PC-9 (cell line): ENCODE results near the gene DNAI2. TPM values are rescaled to one million over a fixed set of nuclear protein-coding genes. Genes with fewer than 3 reads are reported as not detected.

ENCODE experiments used
- BruUV-seq: library from RNA; stranded (reverse); fragments of 400-500 nt; replicated peaks from 2 replicates; lab custom pipeline; 2021; lab: Mats Ljungman, UMichigan
- CTCF ChIA-PET: fragments of 300-600 bp; sonication (Branson Sonifier 250); formaldehyde crosslinking; loops from one replicate; lab custom pipeline; 2022; ENCODE audit warnings: antibody characterized with exemption; lab: Charles Lee
- POLR2A ChIA-PET: fragments of 300-600 bp; sonication (Branson Sonifier 250); formaldehyde crosslinking; loops from one replicate; lab custom pipeline; 2022; ENCODE audit warnings: antibody characterized with exemption; ENCODE audit not compliant: unreplicated experiment; lab: Charles Lee
- DNase-seq, 2 experiments: peaks; one replicate each; pipeline versions ENCODE4 v3.0.0 to v3.0.0-alpha.2; 2015 to 2022; ENCODE audit warnings: mixed read lengths in 1 of 2
- H2AFZ ChIP-seq: fragments of 200-600 bp; sonication (generic); 2 replicates; pipeline ENCODE4 v1.8.1; 2017; ENCODE audit warnings: antibody characterized with exemption
- H3F3A ChIP-seq: fragments of 200-600 bp; sonication (generic); 2 replicates; pipeline ENCODE4 v1.8.1; 2017; ENCODE audit warnings: antibody characterized with exemption, mild to moderate bottlenecking, low read depth; ENCODE audit not compliant: insufficient read depth
- H3K27ac ChIP-seq: fragments of 200-600 bp; sonication (generic); 2 replicates; pipeline ENCODE4 v1.6.1; 2016; ENCODE audit warnings: mixed run types
- H3K27me3 ChIP-seq: fragments of 200-600 bp; sonication (generic); 2 replicates; pipeline ENCODE4 v1.6.1; 2016; ENCODE audit warnings: low read depth, mixed run types; ENCODE audit not compliant: insufficient read depth
- H3K36me3 ChIP-seq: fragments of 200-600 bp; sonication (generic); 2 replicates; pipeline ENCODE4 v1.6.1; 2016; ENCODE audit warnings: low read depth, mixed run types
- H3K4me1 ChIP-seq: fragments of 200-600 bp; sonication (generic); replicated peaks from 2 replicates; pipeline ENCODE4 v1.6.1; 2016; ENCODE audit warnings: mixed run types; ENCODE audit not compliant: insufficient read depth
- H3K4me2 ChIP-seq: fragments of 200-600 bp; sonication (generic); 2 replicates; pipeline ENCODE4 v1.6.1; 2017; ENCODE audit warnings: mixed run types
- H3K4me3 ChIP-seq: fragments of 200-600 bp; sonication (generic); 2 replicates; pipeline ENCODE4 v1.6.1; 2016; ENCODE audit warnings: mixed run types
- H3K79me2 ChIP-seq: fragments of 200-600 bp; sonication (generic); 2 replicates; pipeline ENCODE4 v1.6.1; 2017; ENCODE audit warnings: low read depth, mixed run types
- H3K9me2 ChIP-seq: fragments of 200-600 bp; sonication (generic); 2 replicates; pipeline ENCODE4 v1.8.1; 2017; ENCODE audit warnings: mild to moderate bottlenecking; ENCODE audit not compliant: insufficient read depth
- H3K9me3 ChIP-seq: fragments of 200-600 bp; sonication (generic); 2 replicates; pipeline ENCODE4 v1.8.1; 2016; ENCODE audit warnings: low read depth; ENCODE audit not compliant: insufficient read depth
- H4K20me1 ChIP-seq: fragments of 200-600 bp; sonication (generic); 2 replicates; pipeline ENCODE4 v1.8.1; 2017; ENCODE audit not compliant: insufficient read depth
- CTCF ChIP-seq: fragments of 200-600 bp; sonication (generic); conservative IDR thresholded peaks from 2 replicates; pipeline ENCODE4 v1.6.1; 2017; ENCODE audit warnings: mixed run types, antibody characterized with exemption, mild to moderate bottlenecking, moderate library complexity
- EZH2 ChIP-seq: fragments of 200-600 bp; sonication (generic); IDR thresholded peaks from 2 replicates; pipeline ENCODE4 v1.8.0; 2017; ENCODE audit warnings: antibody characterized with exemption, low read depth
- intact Hi-C: fragments of 100-400 bp; cut with micrococcal nuclease; formaldehyde crosslinking; loops from one replicate; pipeline ENCODE4 v1.10.0; 2022; ENCODE audit not compliant: unreplicated experiment
- total RNA-seq: library from RNA; stranded (reverse); gene quantifications from 2 replicates; pipeline ENCODE4 v1.2.3, GENCODE V29; 2021

The DNAI2 gene
- total RNA-seq, 1 experiment from 2014 or later: not detected

GRCh38 chr17:74283371-74283673, 9.3 kb downstream of the DNAI2 start:
- intact Hi-C loops: loop anchor here (5.0 kb wide), 1 partner anchor 71 kb away; the partner anchor contains the start of gene TTYH2
- Histone ChIP-seq H2AFZ (no peak overlapping the region), H3K36me3 (no peaks in the 10 kb centered on the region), H3K27ac (no peak overlapping the region), H4K20me1 (no peaks in the 10 kb centered on the region), H3K9me2 (no peaks in the 10 kb centered on the region), H3K4me1 (no peaks in the 10 kb centered on the region; the same call in 1 of the 2 replicates), H3K9me3 (no peaks in the 10 kb centered on the region), H3F3A (no peaks in the 10 kb centered on the region), H3K79me2 (no peaks in the 10 kb centered on the region), H3K4me3 (no peak overlapping the region), H3K4me2 (no peak overlapping the region), H3K27me3 (peaks cover 43% of the 10 kb centered on the region)
- ChIA-PET CTCF (interaction anchor here (0.6 kb wide), 1 partner anchor 160 kb away, joined by 13 read pairs; no protein-coding TSS in a partner anchor), POLR2A (no interaction called here)
- TF ChIP-seq EZH2 (no peak), CTCF (no peak)
- no TSS peak for BruUV-seq
- no peak for DNase-seq

- Histone ChIP-seq H3K27ac (no peak overlapping the region), H3K9me2 (no peaks in the 10 kb centered on the region), H3K4me3 (no peak overlapping the region), H3K9me3 (no peaks in the 10 kb centered on the region), H3K4me1 (no peaks in the 10 kb centered on the region; the same call in 1 of the 2 replicates), H3K4me2 (no peak overlapping the region), H4K20me1 (no peaks in the 10 kb centered on the region), H3K79me2 (no peaks in the 10 kb centered on the region), H3K27me3 (peaks cover 55% of the 10 kb centered on the region), H2AFZ (no peak overlapping the region), H3F3A (no peaks in the 10 kb centered on the region), H3K36me3 (no peaks in the 10 kb centered on the region)
- ChIA-PET CTCF (no interaction called here), POLR2A (no interaction called here)
- no TSS peak for BruUV-seq
- DNase-seq: no peak
- intact Hi-C loops: no loop called here
- TF ChIP-seq EZH2 (no peak), CTCF (no peak)
These were observed 13.1 kb downstream of the DNAI2 start for GRCh38 chr17:74287031-74287602.

GRCh38 chr17:74288785-74289184, 14.8 kb downstream of the DNAI2 start:
- Histone ChIP-seq H3K4me1 (no peaks in the 10 kb centered on the region), H4K20me1 (no peaks in the 10 kb centered on the region), H3F3A (no peaks in the 10 kb centered on the region), H3K9me2 (no peaks in the 10 kb centered on the region), H3K4me3 (no peak overlapping the region), H3K27ac (no peak overlapping the region), H3K36me3 (no peaks in the 10 kb centered on the region), H2AFZ (no peak overlapping the region), H3K27me3 (peaks cover 59% of the 10 kb centered on the region), H3K9me3 (no peaks in the 10 kb centered on the region), H3K4me2 (no peak overlapping the region), H3K79me2 (no peaks in the 10 kb centered on the region)
- no TSS peak for BruUV-seq
- intact Hi-C loops: no loop called here
- POLR2A ChIA-PET: no interaction called here
- CTCF ChIA-PET: no interaction called here
- no peak for DNase-seq
- TF ChIP-seq CTCF (no peak), EZH2 (no peak)
